ENCODE measurements around the gene GPX2.

Gene GPX2

DNA sequence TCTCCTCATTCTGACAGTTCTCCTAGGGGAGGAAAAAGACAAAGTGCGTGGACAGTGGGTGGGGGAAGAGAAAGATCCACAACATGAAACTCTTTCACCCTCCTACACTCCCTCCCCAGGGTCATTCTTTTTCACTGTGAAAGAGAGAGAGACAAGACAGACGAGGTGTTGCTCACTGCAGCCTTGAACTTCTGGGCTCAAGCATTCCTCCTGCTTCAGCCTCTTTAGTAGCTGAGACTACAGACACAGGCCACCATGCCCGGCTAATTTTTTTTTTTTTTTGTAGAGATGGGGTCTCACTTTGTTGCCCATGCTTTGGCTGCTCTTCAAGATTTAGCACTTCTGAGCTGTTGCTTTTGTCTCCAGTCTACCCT is 2.7 kb downstream of the GPX2 start:
- no peak for DNase-seq (ENCODE audit: low spot score)

GRCh38 chr14:64938972-64939816 is 3.4 kb downstream of the GPX2 start:
- DNase-seq (ENCODE audit: low spot score): no peak

- DNase-seq (ENCODE audit: low spot score): peak; percentile 19
Measured at GRCh38 chr14:64937821-64938193, 4.7 kb downstream of the GPX2 start.

GRCh38 chr14:64937171-64937820 is 5.2 kb downstream of the GPX2 start:
- DNase-seq (ENCODE audit: low spot score): no peak

DNA sequence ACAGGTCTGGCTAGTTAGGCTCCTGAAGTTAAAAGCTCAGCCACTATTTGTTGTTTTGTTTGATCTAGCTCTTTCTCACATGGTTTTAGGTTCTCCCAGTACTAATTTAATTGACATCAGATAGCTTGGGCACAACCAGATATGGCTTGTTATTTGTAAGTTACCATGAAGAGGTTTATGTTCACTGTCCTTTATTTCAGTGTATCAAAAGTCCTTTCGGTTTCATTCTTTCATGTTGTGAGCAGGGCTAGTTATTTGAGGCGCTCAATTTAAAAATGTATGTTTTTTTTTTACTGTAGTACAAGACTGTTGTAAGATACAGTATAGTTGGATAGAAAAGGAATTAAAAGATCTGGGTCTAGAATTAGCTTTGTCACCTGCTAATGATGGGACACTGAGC is 7.0 kb downstream of the GPX2 start:
- no peak for DNase-seq (ENCODE audit: low spot score)

DNA sequence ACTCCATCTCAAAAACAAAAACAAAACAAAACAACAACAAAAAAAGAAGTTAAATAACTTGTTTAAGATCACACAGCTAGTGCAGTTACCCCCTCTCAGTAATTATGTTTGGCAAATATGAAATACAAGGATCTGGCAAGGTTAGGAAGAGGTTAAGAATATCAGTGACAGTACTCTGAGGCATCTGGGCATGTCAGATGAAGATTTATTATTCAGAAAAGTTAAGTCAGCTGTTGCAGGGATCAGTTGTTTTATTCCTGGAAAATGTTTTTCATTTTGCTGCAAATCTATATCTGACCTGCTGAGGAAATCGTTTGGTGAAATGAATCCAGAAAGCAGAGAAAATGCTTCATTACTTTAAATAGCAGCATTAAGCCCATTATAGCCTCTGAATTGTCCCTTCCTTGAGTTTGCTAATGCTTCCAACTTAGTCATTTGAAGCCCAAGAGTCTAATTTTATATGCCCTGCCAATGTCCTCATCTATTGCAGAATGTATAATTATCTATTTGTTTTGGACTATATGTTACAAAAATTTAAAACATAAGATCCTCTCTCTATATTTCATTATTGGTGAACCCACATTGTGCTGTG is 8.1 kb downstream of the GPX2 start:
- no peak for DNase-seq (ENCODE audit: low spot score)

GRCh38 chr14:64932231-64932630 is 10.3 kb downstream of the GPX2 start:
- DNase-seq (ENCODE audit: low spot score): no peak

DNA sequence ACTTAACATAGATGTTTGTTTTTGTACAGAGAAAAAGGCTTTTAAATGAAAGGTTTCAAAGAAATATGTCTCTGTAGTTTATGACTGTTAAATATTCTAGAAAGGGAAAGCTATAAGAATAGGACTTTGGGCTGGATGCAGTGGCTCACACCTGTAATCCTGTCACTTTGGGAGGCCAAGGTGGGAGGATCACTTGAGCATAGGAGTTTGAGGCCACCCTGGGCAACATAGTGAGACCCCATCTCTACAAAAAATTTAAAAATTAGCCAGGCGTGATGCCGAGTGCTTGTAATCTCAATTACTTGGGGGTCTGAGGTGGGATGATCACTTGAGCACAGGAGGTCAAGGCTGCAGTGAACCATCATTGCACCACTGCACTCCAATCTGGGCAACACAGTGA is 11.4 kb downstream of the GPX2 start:
- no peak for DNase-seq (ENCODE audit: low spot score)

- no peak for DNase-seq (ENCODE audit: low spot score)
Measured at GRCh38 chr14:64930085-64930843, 12.3 kb downstream of the GPX2 start.

GRCh38 chr14:64929014-64929359 is 13.6 kb downstream of the GPX2 start:
- DNase-seq (ENCODE audit: low spot score): no peak

DNA sequence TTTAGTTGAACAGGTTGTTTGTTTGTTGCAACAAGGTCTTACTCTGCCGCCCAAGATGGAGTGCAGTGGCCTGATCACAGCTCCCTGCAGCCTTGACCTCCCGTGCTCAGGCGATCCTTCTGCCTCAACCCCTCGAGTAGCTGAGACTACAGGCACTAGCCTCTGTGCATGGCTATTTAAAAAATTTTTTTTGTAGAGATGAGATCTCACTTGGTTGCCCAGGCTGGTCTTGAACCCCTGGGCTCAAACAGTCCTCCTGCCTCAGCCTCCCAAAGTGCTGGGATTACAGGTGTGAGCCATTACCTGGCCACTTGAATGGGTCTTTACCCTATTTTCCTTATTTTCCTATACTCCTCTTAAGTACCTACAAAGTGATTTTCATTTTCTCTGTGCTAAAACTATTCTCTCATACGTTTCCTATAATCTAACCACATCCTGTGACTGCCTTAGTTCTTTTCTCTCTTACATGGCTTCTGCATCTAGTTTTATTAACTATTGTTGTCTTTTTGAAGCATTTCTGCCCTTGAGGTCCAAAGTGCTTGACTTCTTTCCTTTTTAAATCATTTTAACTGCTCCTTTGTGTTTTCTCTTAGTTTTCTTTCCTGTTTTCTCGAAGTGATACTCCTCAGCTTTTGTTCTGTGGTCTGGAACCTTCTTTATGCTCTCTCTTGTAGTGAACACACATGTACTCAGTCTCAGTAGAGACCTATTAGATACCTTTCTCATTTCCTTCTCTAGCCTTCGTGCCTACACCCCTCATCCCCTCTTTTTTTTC is 14.1 kb downstream of the GPX2 start:
- no peak for DNase-seq (ENCODE audit: low spot score)

GRCh38 chr14:64927031-64927430 is 15.5 kb downstream of the GPX2 start:
- peak; percentile 39 for DNase-seq (ENCODE audit: low spot score)

DNA sequence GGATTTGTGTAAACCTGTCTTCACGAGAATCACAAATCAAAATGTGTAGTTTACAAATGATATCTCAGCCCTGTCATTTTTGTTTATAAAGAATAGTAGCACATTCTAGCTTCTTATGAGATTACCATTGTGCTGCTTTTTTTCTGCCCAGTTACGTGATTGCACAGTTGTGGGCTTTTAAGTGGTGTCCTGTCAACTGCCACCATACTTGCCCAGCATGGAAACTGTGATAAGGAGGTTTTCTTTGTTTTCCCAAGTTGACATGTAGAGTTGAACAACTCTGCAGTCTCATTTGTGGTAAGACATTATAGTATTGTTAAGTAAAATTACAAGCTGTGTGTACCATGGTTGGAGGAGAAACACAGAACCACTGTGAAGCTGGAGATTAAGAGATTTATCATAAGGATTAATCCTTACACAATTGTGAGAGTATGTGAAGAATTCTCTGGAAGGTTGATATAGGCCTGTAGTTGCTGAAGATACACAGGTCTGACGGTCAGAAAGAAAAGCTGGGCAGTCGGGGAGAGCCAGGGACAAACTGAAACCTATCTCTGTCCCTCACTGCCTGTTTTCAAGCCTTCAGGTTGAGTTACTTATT is 16.0 kb downstream of the GPX2 start:
- no peak for DNase-seq (ENCODE audit: low spot score)

GRCh38 chr14:64923015-64923414 is 19.5 kb downstream of the GPX2 start:
- DNase-seq (ENCODE audit: low spot score): no peak

DNA sequence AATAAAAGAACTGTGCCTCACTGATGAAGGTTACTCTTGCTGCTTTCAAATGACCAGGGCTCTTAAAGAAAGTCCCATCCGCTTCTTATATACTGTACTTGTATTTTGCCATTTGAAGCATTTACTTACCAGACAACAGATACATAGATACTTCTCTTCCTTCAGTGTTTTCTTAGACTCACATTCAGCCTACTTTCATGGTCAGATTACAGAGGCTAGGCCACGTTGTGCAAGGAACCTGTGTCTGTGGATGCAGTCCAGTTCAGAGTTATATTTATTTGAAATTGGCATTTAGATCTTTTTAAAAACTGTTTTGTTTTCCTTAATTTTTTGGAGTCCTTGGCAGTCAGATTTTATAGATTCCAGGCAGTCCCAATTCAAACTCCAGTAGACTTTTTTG is 22.1 kb downstream of the GPX2 start:
- DNase-seq (ENCODE audit: low spot score): no peak

DNA sequence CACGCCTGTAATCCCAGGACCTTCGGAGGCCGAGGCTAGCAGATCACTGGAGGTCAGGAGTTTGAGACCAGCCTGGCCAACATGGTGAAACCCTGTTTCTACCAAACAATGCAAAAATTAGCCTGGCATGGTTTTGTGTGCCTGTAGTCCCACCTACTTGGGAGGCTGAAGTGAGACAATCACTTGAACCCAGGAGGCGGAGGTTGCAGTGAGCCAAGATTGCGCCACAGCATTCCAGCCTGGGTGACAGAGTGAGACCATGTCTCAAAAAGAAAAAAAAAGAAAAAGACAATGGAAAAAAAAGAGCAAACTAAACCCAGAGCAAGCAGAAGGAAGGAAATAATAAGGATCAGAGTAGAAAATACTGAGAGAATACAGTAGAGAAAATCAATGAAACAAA is 22.9 kb downstream of the GPX2 start:
- DNase-seq (ENCODE audit: low spot score): no peak

GRCh38 chr14:64919215-64919614 is 23.3 kb downstream of the GPX2 start:
- no peak for DNase-seq (ENCODE audit: low spot score)

DNA sequence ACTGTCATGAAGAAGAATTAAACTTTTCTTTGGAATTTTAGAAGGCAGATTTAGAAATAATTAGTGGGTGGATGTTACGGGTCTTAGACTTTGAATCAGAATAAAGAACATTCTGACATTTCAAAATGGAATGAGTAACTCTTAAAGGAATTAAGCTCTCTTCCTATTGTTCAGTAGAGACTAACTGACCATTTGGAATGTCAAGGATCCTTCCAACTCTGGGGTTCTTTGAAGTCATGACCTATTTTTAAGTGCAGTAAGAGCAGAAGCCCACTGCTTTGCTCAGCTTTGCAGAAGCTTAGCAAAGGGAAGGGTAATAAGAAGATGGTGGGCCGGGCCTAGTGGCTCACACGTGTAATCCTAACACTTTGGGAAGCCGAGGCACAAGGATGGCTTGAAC is 24.3 kb downstream of the GPX2 start:
- DNase-seq (ENCODE audit: low spot score): no peak

DNA sequence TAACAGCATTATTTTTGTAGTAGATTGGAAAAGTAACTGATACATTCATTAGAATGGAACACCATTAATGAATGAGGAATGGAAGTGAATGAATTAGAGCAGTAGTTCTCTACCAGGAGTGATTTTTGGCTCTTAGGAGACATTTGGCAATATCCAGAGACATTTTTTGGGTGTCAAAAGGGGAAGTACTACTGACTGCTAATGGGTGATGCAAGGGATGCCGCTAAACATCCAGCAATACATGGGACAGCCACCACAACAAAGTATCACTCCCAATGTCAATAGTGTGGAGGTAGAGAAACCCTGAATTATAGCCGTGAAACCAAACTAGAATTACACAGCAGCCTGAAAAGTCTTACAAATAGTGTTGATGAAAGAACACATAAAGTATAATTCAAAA is 26.7 kb downstream of the GPX2 start:
- DNase-seq (ENCODE audit: low spot score): no peak

GRCh38 chr14:64915029-64915424 is 27.5 kb downstream of the GPX2 start:
- no peak for DNase-seq (ENCODE audit: low spot score)

- DNase-seq (ENCODE audit: low spot score): peak; percentile 100
Measured at GRCh38 chr14:64914237-64915028, 28.1 kb downstream of the GPX2 start, which contains the start of gene CHURC1. TSS of gene CHURC1 (plus strand) at chr14:64914455. CDS start at chr14:64914496, 41 bp downstream.
